AG04450 (cell line): ENCODE data around the gene CHRND. TPM values are rescaled to one million over a fixed set of nuclear protein-coding genes. Genes with fewer than 3 reads are reported as not detected.

Source experiments
- CTCF ChIA-PET: fragments of 300-600, 350-600 bp; formaldehyde crosslinking; extraction: SDS; loops from one replicate; lab custom pipeline; 2022; ENCODE audit warnings: antibody characterized with exemption, inconsistent platforms; lab: Charles Lee
- POLR2A ChIA-PET: fragments of 350-600 bp; formaldehyde crosslinking; extraction: SDS; loops from one replicate; lab custom pipeline; 2021; ENCODE audit warnings: antibody characterized with exemption, inconsistent platforms; lab: Yijun Ruan, JAX
- DNase-seq: peaks from one replicate; pipeline ENCODE4 v3.0.0-alpha.2; 2011; ENCODE audit warnings: low read depth, low spot score
- H3K27ac ChIP-seq: one replicate; pipeline ENCODE4 v1.5.1; 2012; ENCODE audit warnings: low read depth, low read length, control low read depth
- H3K27me3 ChIP-seq: one replicate; pipeline ENCODE4 v1.6.0; 2012; ENCODE audit warnings: low read length; ENCODE audit not compliant: control insufficient read depth, insufficient read depth
- H3K4me3 ChIP-seq: 2 replicates; pipeline ENCODE4 v1.5.1; 2011; ENCODE audit warnings: mild to moderate bottlenecking, low read depth, low read length, control low read depth
- H3K9me3 ChIP-seq: 2 replicates; pipeline ENCODE4 v1.5.1; 2012; ENCODE audit warnings: low read length; ENCODE audit not compliant: control insufficient read depth, insufficient read depth
- polyA plus RNA-seq: library from polyadenylated mRNA; depleted of rRNA; stranded (reverse); fragments of >200 nt; gene quantifications from 2 replicates; pipeline ENCODE4 v1.2.3, GENCODE V29; 2011; rRNA removed
- TF ChIP-seq, protein P1 (sequence below): IDR thresholded peaks from 2 replicates; pipeline ENCODE4 v1.5.1; 2011; ENCODE audit warnings: low read depth, low read length, control low read depth, inconsistent platforms

Gene CHRND
- polyA plus RNA-seq, 1 experiment = not detected

DNA sequence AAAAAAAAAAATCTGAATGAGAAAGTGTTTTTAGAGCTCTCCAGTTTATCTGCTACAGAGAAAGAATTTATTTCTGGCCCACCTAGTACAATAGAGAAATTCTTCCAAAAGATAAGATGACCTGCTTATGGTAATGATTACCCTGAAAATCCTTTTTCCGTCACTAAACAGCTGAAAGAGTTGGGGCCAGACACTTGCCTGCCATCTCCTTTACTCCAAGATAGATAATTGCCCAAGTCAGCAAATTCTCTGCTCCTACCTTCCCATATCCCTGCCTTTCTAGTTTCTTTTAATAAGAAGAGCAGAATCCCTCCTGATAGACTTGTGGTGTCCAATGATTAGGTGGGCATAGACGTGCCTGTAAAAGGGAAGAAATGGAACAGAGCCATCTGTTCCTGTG is 52.7 kb downstream of the CHRND start:
- DNase-seq = no peak
- no peak overlapping the region for H3K27ac ChIP-seq
- no peaks in the 10 kb centered on the region for H3K27me3 ChIP-seq
- CTCF ChIA-PET = no interaction called here
- TF ChIP-seq, protein P1, sequence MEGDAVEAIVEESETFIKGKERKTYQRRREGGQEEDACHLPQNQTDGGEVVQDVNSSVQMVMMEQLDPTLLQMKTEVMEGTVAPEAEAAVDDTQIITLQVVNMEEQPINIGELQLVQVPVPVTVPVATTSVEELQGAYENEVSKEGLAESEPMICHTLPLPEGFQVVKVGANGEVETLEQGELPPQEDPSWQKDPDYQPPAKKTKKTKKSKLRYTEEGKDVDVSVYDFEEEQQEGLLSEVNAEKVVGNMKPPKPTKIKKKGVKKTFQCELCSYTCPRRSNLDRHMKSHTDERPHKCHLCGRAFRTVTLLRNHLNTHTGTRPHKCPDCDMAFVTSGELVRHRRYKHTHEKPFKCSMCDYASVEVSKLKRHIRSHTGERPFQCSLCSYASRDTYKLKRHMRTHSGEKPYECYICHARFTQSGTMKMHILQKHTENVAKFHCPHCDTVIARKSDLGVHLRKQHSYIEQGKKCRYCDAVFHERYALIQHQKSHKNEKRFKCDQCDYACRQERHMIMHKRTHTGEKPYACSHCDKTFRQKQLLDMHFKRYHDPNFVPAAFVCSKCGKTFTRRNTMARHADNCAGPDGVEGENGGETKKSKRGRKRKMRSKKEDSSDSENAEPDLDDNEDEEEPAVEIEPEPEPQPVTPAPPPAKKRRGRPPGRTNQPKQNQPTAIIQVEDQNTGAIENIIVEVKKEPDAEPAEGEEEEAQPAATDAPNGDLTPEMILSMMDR = no peak
- H3K4me3 ChIP-seq = no peak overlapping the region
- no peaks in the 10 kb centered on the region for H3K9me3 ChIP-seq
- POLR2A ChIA-PET = interaction anchor here (0.6 to 1.1 kb wide), 2 partner anchors 24 to 28 kb away, joined by 3 to 5 read pairs; partner anchors contain the start of genes EIF4E2 and TIGD1

GRCh38 chr2:232580648-232580981 is 54.7 kb downstream of the CHRND start:
- CTCF ChIA-PET = no interaction called here
- POLR2A ChIA-PET = no interaction called here

GRCh38 chr2:232581725-232582124 is 55.8 kb downstream of the CHRND start:
- POLR2A ChIA-PET = no interaction called here
- Histone ChIP-seq H3K27ac (no peak overlapping the region), H3K27me3 (no peaks in the 10 kb centered on the region), H3K9me3 (no peaks in the 10 kb centered on the region), H3K4me3 (no peak overlapping the region)
- CTCF ChIA-PET = no interaction called here
- TF ChIP-seq, protein P1 = no peak
- DNase-seq = no peak

More at GRCh38 chr2:232580648-232580981, 54.7 kb downstream of the CHRND start:
- DNase-seq = no peak
- Histone ChIP-seq H3K27ac (no peak overlapping the region), H3K9me3 (no peaks in the 10 kb centered on the region), H3K4me3 (no peak overlapping the region), H3K27me3 (no peaks in the 10 kb centered on the region)
- TF ChIP-seq, protein P1 = no peak

DNA sequence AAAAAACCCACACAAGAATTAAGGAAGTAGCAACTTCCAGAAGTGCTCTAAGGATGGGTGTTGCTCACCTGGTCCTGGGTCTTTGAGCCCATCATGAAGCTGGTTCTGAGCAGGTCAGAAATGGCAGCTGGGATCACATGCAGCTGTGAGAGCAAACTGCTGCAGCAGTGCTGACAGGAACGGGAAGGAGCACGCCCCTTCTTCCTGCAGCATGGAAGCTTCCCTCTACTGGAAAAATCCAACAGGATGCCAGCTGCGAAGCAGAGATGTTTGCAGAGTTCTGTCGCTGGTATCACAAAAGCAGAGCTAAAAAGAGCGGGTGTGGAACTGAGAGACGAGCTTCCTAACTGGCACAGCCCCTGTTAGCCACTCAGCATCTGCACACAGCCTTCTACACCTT is 58.3 kb downstream of the CHRND start:
- no peaks in the 10 kb centered on the region for H3K9me3 ChIP-seq
- no peak for DNase-seq
- TF ChIP-seq, protein P1 = no peak
- no peak overlapping the region for H3K27ac ChIP-seq
- no peak overlapping the region for H3K4me3 ChIP-seq
- POLR2A ChIA-PET = interaction anchor here (0.7 kb wide), 1 partner anchor 16 kb away, joined by 3 read pairs; no protein-coding TSS in a partner anchor
- CTCF ChIA-PET = interaction anchor here (0.5 kb wide), 1 partner anchor 38 kb away, joined by 4 read pairs; no protein-coding TSS in a partner anchor
- no peaks in the 10 kb centered on the region for H3K27me3 ChIP-seq

Other genes starting within 250 kb of the CHRND start
- gene ALPP, start 147.4 kb upstream of the CHRND start, polyA plus RNA-seq = not detected in 2 replicates
- gene ALPG, start 119.3 kb upstream of the CHRND start, polyA plus RNA-seq = not detected in 2 replicates
- not detected in 2 replicates for gene ALPI, start 70.0 kb upstream of the CHRND start, polyA plus RNA-seq
- gene ECEL1, start 38.3 kb upstream of the CHRND start, polyA plus RNA-seq = not detected in 2 replicates
- gene PRSS56, start 5.8 kb upstream of the CHRND start, polyA plus RNA-seq = not detected in 2 replicates
- gene CHRNG, start 13.5 kb downstream of the CHRND start, polyA plus RNA-seq = not detected in 2 replicates
- 3.6 and 4.3 TPM in 2 replicates for gene TIGD1, start 24.4 kb downstream of the CHRND start, polyA plus RNA-seq
- gene EIF4E2, start 24.5 kb downstream of the CHRND start, polyA plus RNA-seq = 40.5 and 47.7 TPM in 2 replicates
- 0.05 TPM in 1 of 2 replicates, not detected in the other for gene EFHD1, start 107.4 kb downstream of the CHRND start, polyA plus RNA-seq
- 28.8 and 34.6 TPM in 2 replicates for gene GIGYF2, start 171.2 kb downstream of the CHRND start, polyA plus RNA-seq